Measurements from ENCODE around the gene ANXA3.

- TF ChIP-seq CTCF (IDR thresholded peaks at IDR 0.05; ENCODE audit: insufficient read depth, low read depth, low read length), result no peak
- TF ChIP-seq EZH2 (IDR thresholded peaks at IDR 0.05; ENCODE audit: insufficient read depth, low read length), result no peak
Observed at GRCh38 chr4:78642934-78643333, 91.4 kb downstream of the ANXA3 start.
